Measurements from ENCODE around the gene COL1A1.

GRCh38 chr17:50248255-50248654 is 46.8 kb upstream of the COL1A1 start:
- TF ChIP-seq CTCF (IDR thresholded peaks at IDR 0.05) (no peak), POLR2A (IDR thresholded peaks at IDR 0.05) (no peak)
